Measurements from ENCODE around the gene OCEL1.
A peak's percentile ranks its signal among the peaks of the same experiment; 100 is the strongest.

OCEL1 gene

DNA sequence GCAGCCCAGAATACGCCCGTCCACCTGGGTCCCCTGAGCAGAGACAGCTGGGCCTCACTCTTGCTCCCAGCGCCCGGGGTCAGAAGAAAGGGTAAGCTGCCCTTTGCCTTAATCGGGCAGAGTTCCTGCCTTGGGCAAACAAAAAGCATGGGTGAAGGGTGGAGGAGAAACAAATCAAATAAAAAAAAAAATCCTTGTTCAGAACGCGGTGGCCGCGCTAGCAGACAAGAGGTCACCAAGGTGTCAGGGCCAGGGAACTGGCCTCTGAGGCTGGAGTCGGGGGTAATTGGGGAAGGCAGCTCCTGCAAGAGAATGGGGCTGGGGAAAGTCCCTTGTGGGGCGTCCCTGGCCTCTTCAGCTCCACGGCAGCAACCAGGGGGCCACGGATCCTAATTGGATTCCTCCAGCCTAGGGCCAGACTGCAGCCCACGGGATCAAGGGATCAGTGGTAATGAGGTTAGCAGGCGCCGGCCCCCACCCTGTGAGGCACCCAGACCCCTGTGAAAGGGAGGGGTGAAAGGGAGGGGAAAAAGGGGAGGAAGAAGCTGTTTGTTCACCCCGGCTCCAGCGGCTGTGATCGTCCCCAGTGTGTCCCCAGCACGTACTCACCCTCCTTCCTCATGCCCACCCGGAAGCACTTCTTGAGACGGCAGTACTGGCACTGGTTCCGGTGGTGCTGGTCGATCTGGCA is 14.2 kb downstream of the OCEL1 start:
- DNase-seq (ENCODE audit: low spot score): no peak

DNA sequence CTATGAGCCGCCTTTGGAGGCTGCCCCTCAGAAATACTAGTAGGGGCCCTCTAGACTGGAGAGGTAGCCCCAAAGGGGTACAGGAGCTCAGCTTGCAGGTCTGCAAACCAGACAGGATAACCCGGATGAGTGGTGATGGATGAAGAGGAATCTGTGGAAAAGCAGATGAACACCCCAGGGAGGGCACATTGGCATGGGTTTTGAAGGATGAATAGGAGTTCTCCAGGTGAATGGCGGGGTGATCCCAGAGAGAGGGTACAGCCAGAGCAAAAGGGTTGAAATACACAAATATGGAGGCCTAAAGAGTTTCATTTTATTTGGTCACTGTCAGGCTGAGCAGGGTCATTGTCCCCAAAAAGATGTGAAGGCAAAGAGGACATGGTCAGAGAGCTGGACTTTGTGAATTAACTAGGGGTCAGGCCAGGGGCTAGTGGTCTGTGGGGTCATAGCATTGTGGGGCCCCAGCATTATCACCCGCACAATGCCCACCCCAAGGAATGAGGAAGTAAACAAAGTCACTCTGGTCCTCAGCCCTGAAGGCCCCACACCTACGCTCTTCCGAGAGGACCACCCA is 14.9 kb downstream of the OCEL1 start:
- no peak for DNase-seq (ENCODE audit: low spot score)

DNA sequence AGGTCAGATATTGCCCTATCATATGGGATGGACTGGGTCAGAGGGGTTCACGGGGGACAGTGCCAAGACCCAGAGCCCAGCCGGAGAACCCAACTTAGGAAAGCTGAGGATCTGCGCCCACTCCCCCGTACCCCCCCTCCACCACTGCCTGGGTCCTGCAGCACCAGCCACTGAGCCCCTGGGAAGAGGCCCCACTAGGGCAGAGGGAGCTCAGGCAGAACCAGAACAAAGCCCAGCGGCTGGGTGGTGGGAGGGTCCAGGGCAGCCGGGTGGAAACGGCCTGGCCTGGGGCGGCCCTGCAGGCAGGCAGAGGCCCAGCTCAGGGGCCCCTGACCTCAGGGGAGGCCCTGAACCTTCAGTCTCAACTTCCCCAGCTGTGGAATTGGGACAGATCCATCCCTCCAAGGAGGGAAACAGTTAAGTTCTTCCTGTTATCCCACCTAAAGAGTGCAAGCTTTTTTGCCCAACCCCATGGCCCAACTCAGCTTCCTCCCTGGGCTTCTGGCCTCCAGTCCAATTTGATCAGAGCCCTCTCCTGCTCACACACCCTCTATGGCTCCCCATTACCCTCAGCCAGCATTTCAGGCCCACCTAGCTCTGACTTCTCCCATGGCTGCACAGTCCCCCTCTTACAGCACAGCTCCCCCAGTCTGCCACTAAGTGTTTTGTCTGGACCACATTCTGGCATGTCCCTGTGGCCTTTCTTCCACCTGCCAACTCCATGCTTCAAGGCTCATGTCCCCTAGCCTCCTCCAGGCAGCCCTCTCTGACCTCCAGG is 16.6 kb downstream of the OCEL1 start:
- no peak for DNase-seq (ENCODE audit: low spot score)

DNA sequence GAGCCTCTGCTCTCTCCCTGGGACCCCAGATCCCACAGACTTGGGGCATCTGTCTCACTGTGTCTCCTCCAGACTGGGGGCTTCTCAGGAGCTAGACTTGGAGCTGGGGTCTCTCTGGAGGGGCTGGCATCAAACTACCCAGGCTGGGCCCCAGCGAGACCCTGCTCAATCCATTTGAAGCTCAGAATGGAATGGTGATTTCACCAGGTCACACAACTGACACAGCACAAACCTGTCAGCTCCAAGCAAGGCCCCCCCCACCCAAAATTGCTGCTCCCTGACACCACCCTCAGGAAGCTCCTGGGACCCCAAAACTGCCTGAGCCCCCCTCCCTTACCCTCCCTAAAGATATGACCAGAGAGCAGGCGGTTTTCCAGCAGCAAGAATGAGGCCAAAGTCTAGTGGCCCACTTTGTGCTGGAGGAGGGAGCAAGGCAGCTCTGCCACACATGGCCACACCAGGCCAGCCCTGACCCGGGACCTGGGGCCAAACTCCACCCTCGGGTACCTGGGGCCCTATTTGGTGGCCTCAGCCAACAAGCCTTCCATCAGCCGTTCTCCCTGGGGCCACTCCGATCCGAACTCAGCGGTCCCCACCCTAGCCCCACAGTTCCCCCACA is 17.3 kb downstream of the OCEL1 start:
- DNase-seq (ENCODE audit: low spot score): no peak

DNA sequence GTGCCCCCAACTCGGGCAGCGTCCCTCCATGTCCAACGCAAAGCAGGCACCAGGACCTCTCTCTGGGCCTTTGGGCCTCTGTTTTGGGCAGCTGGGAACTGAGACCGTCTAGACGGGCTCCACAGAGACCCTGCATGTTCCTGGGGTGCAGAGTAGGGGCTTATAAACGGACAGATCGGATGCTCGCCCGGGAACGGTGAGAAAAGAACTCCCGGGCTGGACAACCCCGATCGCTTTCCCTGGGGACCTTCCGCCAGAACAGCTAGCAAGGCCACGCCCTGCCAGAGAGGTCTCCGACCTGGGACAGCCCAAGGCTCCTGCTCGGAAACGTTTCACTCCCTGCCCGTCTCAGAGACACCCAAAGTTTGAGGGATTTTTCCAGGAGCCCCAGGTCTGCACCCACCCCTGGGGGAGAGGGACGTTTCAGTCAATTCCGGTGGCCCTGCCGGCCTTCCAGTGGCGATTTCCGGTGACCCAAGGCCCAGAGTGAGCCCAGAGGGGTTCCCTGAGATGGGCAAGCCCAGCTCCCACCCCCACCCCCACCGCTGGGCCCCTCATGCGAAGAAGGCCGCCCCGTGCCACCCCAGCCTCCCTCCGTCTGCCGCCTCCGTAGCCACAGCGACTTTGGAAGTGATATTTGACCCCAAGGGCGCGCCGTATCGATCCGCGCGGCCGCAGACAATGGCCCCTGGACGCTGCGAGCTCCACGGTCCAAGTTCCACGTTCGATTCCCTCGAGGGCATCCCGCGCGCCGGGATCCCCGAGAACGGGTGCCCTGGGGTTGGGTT is 18.0 kb downstream of the OCEL1 start:
- DNase-seq (ENCODE audit: low spot score): peak; percentile 65

DNA sequence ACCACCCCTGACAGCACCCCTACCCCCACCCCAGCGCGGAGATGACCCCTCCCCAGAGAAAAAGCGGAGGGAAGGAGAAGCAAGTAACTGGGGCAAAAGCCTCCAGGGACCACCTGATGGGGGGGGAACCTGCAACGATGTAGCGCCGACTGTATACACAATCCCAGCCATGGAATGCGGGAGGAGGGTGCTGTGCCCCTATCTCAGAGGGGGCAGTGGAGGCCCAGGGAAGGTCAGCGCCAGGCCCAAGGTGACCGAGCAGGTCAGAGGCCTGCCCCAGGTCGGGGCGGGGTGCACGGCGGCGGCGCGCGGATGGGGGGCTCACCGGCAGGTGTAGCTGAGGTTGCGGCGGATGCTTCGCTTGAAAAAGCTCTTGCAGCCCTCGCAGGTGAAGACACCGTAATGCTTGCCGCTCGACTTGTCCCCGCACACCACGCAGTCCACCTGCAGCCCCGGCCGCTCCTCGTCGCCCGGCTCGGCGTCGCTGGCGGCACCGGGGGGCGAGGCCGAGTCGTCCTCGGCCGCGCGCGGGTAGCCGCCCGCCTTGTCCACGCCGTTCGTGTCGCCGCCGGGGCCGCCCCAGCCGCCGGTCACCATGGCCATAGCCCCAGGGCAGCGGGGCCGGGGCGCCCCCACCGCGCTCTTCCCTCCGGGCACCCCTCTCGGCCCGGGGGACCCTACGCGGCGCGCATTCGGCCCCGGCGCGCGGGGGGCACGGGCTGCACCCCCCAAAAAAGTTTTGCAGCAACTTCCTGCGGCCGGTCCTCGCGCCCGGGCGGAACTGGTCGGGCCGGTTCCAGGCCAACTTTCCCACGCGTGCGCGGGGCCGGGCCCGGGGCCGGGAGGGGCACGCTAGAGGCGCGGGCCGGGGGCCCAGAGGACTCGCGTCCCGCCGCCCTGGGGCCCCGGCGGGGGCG is 18.9 kb downstream of the OCEL1 start:
- DNase-seq (ENCODE audit: low spot score): no peak

DNA sequence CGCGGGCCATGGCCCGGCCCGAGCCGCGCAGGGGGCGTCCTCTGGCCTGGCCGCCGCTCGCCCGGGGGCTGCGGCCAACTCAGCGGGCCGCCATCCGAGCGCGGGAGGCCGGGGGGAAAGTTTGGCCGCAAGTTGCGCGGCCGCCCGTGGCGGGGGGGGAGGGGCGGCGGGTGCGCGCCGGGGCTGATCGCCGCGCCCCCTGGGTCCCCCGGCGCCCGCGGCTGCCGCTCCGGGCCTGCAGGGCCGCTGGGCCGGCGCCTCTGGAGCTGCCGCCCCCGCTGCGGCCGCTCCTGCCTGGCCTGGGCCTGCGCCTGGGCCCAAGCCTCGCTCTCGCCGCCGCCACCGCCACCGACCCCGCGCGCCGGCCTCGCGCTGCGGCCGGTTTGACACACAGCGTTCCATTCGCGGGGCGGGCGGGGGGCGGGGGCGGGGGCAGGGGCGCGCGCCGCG is 19.5 kb downstream of the OCEL1 start, which contains the start of gene NR2F6:
NR2F6 (minus strand) TSS at position 385 of the 450 bp plus-strand sequence. CDS start 699 bp downstream, outside the sequence.
- DNase-seq (ENCODE audit: low spot score): peak; percentile 35

DNA sequence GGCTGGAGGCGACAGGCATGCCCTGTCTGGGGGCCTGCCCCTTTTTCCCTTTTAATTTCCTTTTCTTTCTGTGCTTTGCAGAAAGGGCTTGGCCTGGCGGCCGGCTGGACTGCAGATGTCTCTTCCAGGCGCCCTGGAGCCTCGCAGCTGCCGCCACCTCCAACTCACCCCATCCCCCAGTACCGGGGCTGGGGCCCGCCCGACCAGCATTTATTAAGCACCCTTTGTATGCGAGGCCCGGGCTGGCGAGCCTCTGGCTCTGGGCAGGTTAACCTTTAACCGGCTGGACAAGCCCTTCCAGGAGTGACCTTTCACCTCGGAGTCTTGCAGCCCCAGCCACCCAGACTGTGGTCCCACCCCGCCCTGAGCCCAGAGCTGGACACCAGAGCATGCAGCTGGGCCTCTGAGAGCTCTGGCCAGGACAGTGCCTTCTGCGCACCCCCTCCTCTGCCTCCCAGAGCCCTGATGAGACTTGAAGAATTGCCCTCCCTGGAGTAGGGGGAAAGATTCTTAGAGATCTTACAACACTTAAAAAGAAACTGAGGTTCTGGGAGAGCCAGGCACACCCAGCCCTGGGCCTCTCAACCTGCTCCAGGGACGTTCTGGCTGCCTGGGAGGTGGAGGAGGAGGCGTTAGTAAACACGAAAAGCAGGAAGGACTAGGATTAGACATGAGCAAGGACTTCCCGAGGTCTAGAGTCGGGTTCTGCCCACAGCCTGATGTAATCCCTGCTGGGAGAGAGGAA is 20.8 kb downstream of the OCEL1 start:
- peak; percentile 35 for DNase-seq (ENCODE audit: low spot score)

DNA sequence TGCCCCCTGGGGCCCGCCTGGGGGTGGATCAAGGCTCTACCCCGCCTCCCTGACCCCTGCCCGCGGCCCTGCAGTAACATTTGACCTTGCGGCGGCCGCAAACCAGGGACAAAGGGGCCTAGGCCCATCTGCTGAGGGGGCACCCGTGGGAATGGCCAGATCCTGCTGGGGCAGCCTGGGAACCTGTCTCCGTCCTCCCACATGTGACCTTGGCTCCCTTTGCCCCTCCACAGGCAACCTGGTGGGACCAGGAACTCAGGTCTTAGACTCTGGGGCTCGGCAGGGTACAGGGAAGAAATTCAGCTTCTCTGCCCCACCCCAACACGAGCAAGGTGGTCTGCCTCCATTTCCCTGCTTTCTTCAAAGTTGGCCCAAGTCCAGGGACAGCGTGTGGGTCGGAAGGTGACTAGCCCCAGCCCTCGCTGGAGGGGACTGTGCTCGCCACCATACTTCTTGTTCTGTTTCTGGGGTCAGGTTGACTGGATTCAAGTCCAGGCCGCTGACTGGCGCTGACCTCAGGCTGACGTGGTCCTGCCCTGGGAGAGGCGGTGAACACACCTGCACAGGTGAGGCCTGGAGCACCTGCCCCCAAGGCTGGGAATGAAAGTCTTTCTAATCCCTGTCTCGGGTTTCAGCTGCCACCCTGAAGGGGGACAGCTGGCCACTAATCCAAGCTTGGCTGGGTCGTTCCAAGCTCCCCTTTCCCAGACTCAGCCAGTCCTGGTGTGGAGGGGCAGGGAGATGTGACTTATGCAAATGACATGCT is 22.2 kb downstream of the OCEL1 start:
- DNase-seq (ENCODE audit: low spot score): no peak

DNA sequence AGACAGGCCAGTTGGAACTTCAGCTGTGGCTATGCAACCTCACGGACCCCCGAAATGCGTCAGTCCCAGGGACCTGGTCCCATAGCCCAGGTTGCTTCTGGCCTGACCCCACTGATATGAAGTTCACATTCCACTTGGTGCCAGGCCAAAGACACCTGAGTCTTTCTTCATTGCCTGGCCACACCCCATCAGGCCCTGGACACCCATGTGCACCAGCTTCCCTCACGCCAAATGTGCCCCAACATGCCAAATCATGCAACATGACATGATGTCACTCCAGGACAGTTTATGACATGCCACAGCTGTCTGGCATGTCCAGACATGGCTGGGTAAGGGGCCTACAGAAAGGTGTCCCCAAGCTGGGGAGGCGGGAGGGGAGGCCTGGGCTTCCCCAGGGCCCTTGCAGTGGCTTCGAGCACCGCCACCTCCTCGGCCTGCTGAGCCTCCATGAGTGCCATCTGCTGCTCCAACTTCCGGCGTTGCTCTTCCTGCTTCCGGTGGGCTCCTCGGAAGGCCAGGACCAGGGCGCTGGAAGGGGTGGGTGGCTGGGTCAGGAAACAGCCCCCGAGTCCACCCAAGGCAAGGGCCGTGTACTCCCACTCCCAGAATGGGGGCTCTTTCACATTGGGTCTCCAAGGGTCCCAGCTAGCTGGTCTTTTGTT is 24.0 kb downstream of the OCEL1 start:
- DNase-seq (ENCODE audit: low spot score): no peak

DNA sequence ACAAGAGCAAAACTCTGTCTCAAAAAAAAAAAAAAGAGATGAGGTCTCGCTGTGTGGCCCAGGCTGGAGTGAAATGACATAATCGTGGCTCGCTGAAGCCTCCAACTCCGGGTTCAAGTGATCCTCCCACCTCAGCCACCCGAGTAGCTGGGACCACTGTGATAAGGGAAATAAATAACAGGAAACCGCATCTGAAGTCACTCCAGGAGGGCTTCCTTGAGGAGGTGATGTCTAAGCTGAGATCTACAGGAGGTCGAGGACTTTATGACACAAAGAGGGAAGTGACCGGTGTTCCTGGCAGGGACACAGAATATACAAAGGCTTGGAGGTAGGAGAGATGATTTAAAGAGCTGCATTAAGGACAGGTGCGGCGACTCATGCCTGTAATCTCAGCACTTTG is 28.6 kb downstream of the OCEL1 start:
- DNase-seq (ENCODE audit: low spot score): no peak

DNA sequence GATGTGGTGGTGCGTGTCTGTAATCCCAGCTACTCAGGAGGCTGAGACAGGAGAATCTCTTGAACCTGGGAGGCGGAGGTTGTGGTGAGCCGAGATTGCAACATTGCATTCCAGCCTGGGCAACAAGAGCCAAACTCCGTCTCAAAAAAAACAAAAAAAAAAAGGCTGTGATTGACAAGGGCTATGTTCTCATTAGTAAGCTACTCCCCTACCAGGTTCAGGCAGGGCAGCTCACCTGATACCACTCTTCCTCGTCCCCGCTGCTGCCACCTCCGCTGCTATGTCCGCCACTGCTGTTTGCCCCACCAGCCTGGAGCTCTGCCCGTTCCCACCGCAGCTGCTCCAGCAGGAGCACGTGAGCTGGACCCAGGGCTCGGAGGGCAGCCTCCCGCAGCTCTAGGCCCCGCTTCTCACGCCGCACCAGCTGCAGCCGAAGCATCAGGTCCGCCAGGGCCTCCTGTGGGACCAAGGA is 29.2 kb downstream of the OCEL1 start:
- no peak for DNase-seq (ENCODE audit: low spot score)

DNA sequence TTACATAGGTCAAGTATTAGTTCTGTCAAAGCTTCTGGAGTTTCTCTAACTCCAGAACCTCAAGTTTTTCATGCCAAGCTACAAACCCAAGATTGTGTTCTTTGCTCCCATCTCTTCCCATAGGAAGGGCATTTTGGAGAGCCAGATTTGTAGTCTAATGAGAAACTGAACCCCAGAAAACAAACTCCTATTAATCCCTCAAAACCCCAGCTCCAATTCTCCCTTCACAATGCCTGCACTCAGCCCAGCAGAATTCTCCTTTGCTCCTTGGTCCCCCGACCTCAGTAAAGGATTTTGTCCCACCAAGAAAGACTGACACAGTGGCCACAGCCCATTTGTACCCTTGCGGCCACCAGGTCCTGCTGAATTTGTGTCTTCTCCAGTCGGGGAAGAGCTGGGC is 30.1 kb downstream of the OCEL1 start:
- DNase-seq (ENCODE audit: low spot score): no peak

DNA sequence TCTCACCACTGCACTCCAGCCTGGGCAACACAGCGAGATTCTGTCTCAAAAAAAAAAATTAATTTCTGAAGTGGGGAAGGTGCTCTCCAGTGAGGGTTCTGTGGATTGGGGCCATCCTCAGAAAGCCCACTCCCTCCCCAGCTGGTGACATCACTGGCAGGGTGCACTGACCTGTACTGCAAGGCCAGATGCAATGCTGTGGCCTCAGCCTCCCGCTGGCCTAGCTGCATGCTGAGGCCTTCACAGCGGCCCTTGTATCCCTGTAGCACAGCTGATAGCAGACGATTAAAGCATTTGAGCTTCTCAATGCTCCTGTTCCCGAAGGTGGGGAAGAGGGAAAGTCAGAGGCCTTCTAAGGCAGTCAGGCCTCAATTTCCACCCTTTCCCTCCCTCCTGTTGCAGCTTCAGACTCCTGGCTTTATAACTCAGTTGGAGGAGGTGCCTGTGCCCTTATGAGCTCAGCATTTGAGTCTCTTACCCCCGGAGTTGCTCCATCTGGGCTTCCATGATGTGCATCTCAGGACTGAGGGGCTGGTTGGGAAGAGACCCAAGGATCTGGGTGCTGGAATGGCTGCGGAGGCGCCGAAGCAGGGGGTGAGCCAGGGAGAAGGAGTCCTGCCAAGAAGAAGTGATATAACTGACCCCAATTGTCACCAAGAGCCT is 33.2 kb downstream of the OCEL1 start:
- DNase-seq (ENCODE audit: low spot score): no peak

DNA sequence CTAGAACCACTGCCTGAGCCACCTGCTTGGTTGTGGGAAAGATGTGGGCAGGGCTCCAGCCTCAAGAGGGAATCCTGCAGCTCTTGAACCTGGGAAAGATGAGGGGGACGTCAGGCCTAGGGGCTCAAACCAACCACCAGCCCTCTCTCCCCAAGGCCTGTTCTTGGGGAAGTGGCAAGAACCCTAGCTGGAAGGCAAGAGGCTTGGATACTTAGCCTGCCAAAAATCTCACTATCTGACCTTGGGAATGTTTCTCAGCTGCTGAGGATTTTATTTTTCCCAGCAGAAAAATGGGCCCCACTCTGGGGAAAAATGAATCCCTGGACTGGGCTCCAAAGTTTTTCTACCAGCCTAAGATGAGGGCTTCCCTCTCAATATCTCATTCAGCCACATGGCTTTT is 33.9 kb downstream of the OCEL1 start:
- no peak for DNase-seq (ENCODE audit: low spot score)

DNA sequence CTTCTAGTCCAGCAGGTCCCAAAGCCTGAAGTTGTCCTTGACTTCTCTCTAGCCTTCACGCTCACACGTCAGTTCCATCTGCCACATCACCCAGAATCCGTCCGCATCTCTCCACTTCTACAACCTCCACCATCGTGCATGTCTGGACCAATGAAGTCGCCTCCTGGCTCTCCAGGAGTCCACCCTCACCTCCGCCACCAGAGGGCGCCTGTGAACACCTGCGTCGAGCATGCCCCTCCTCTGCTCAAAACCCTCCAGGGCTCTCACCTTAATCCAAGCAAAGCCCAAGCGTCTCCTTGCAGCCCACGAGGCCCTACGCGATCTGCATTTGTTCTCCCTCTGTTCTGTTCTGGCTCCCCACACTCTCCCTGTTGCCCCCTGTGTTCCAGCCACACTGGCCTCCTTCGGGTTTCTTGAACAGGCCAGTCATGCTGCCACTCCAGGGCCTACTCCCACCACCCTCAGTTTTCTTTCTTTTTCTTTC is 34.9 kb downstream of the OCEL1 start:
- peak; percentile 89 for DNase-seq (ENCODE audit: low spot score)

DNA sequence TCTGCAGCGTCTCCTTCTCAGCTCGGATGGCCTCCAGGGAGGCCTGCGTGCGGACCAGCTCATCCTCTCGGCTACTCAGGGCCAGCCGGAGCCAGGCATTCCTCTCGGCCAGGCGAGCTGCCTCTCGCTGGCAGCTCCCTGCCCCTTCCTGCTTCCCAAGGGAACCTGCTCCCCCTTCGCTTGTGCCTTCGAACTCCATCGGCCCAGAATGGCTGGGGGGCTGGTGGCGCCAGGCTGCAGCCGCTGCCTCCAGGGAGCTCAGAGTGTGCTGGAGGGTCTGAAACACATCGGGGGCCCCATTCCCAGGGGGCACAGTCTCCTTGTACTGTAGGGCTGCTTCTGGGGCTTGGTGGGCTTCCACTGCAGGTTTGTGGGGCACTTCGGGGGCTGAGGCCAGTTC is 36.5 kb downstream of the OCEL1 start:
- DNase-seq (ENCODE audit: low spot score): no peak
